HL-60 (cell line): ENCODE measurements around the gene LY86.

Source experiments
- DNase-seq, 2 experiments: peaks; one replicate each; pipeline ENCODE4 v3.0.0-alpha.2; 2010 to 2020; ENCODE audit warnings: low read depth in 1 of 2, low spot score in 1 of 2
- H3K27ac ChIP-seq: fragments of 250-450 bp; sonication (Bioruptor Pico); replicated peaks from 2 replicates; pipeline ENCODE4 v1.5.1; 2020; ENCODE audit warnings: mild to moderate bottlenecking, moderate library complexity
- H3K27me3 ChIP-seq: fragments of 250-450 bp; sonication (Bioruptor Pico); 2 replicates; pipeline ENCODE4 v1.5.1; 2021; ENCODE audit warnings: mild to moderate bottlenecking, moderate library complexity; ENCODE audit not compliant: insufficient read depth, poor library complexity, severe bottlenecking
- H3K4me3 ChIP-seq: replicated peaks from 2 replicates; pipeline ENCODE4 v1.5.1; 2011; ENCODE audit warnings: mild to moderate bottlenecking, control low read depth, low read length; ENCODE audit not compliant: insufficient read depth
- GABPA ChIP-seq: IDR thresholded peaks from 2 replicates; pipeline ENCODE4 v1.6.1; 2012; ENCODE audit warnings: low read depth
- POLR2AphosphoS5 ChIP-seq: IDR thresholded peaks from 2 replicates; pipeline ENCODE4 v1.6.1; 2012; ENCODE audit warnings: low read depth
- SPI1 ChIP-seq: IDR thresholded peaks from 2 replicates; pipeline ENCODE4 v1.6.1; 2012; ENCODE audit warnings: low read depth, mild to moderate bottlenecking, borderline replicate concordance
- TF ChIP-seq, protein P1 (sequence below): IDR thresholded peaks from one replicate; pipeline ENCODE4 v1.5.1; 2011; ENCODE audit warnings: low read length, control low read depth, inconsistent platforms; ENCODE audit not compliant: insufficient read depth
- TF ChIP-seq, protein P2 (sequence below): IDR thresholded peaks from 2 replicates; pipeline ENCODE4 v1.6.1; 2012; ENCODE audit warnings: low read depth; ENCODE audit not compliant: insufficient replicate concordance

The LY86 gene

DNA sequence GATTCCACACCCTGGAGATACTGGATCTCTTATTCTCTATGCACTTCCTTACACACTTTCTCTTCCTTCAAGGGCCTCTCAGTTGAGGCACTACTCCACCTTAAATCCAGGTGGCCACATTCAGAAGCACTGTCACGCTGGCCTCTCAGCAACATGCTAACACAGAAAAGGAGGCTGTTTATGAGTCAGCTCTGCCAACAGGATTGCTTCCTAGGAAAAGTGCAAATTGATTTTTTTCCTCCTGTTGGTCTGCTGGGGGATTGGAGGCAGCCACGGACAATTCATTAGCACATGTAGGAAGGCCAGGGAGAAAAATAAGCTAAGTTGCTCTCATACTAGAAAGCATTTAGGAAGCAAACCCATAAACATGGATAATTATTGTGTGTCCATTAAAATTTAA is 20.9 kb downstream of the LY86 start:
- no peak for TF ChIP-seq SPI1
- TF ChIP-seq, protein P1, sequence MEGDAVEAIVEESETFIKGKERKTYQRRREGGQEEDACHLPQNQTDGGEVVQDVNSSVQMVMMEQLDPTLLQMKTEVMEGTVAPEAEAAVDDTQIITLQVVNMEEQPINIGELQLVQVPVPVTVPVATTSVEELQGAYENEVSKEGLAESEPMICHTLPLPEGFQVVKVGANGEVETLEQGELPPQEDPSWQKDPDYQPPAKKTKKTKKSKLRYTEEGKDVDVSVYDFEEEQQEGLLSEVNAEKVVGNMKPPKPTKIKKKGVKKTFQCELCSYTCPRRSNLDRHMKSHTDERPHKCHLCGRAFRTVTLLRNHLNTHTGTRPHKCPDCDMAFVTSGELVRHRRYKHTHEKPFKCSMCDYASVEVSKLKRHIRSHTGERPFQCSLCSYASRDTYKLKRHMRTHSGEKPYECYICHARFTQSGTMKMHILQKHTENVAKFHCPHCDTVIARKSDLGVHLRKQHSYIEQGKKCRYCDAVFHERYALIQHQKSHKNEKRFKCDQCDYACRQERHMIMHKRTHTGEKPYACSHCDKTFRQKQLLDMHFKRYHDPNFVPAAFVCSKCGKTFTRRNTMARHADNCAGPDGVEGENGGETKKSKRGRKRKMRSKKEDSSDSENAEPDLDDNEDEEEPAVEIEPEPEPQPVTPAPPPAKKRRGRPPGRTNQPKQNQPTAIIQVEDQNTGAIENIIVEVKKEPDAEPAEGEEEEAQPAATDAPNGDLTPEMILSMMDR: no peak
- TF ChIP-seq POLR2AphosphoS5: no peak
- no peak for TF ChIP-seq GABPA
- TF ChIP-seq, protein P2, sequence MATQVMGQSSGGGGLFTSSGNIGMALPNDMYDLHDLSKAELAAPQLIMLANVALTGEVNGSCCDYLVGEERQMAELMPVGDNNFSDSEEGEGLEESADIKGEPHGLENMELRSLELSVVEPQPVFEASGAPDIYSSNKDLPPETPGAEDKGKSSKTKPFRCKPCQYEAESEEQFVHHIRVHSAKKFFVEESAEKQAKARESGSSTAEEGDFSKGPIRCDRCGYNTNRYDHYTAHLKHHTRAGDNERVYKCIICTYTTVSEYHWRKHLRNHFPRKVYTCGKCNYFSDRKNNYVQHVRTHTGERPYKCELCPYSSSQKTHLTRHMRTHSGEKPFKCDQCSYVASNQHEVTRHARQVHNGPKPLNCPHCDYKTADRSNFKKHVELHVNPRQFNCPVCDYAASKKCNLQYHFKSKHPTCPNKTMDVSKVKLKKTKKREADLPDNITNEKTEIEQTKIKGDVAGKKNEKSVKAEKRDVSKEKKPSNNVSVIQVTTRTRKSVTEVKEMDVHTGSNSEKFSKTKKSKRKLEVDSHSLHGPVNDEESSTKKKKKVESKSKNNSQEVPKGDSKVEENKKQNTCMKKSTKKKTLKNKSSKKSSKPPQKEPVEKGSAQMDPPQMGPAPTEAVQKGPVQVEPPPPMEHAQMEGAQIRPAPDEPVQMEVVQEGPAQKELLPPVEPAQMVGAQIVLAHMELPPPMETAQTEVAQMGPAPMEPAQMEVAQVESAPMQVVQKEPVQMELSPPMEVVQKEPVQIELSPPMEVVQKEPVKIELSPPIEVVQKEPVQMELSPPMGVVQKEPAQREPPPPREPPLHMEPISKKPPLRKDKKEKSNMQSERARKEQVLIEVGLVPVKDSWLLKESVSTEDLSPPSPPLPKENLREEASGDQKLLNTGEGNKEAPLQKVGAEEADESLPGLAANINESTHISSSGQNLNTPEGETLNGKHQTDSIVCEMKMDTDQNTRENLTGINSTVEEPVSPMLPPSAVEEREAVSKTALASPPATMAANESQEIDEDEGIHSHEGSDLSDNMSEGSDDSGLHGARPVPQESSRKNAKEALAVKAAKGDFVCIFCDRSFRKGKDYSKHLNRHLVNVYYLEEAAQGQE: no peak
- no peak for DNase-seq
- H3K27ac ChIP-seq: no peak overlapping the region
- no peaks in the 10 kb centered on the region for H3K27me3 ChIP-seq
- H3K4me3 ChIP-seq: no peak overlapping the region

DNA sequence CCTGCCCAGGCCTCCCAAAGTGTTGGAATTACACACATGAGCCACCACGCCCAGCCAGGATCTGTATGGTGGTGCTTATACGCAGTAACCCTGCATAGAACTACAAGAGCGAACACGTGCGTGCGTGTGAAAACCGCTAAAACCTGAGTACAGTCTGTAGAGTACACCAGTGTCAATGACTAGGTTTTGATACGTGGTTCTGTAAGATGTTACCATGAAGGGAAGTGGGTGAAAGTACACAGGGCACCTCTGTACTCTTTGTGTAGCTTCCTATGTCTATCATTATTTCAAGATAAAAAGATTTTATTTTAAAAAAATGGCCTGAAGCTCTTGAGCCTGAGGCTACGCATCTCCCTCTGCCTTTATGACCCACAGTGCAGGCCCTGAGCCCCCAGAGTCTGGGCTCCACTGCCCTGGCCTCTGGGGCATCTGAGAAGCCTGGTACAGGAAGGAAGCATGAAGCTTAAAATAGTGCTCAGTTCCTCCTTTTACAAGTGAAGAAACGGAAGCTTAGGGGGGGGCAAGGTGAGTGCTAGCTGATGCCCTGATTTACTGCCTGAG is 21.6 kb downstream of the LY86 start:
- TF ChIP-seq, protein P2: no peak
- peak; percentile 81 for TF ChIP-seq SPI1
- H3K27ac ChIP-seq: no peak overlapping the region
- no peaks in the 10 kb centered on the region for H3K27me3 ChIP-seq
- no peak overlapping the region for H3K4me3 ChIP-seq
- peak in 1 of 2 experiments; percentile 63 for DNase-seq

DNA sequence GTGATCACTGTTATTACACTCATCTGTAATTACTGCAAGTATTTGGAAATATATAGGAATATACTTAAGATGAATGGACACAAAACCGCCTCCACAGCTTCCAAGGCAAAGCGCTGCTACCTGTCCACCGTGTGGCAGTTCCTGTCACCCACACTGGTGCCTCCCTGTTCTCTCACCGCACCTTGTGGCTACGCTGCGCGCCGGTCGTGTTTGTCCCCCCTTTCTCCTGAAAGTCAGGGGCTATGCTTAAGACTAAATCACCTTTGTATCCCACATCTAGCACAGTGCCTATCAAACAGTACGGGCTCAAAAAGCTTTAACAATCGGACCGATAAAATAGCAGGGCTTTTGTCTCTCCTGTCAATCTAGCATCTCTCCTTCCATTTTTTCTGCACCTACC is 23.0 kb downstream of the LY86 start:
- H3K27ac ChIP-seq: no peak overlapping the region
- no peak overlapping the region for H3K4me3 ChIP-seq
- TF ChIP-seq, protein P1: no peak
- no peak for TF ChIP-seq GABPA
- TF ChIP-seq, protein P2: no peak
- TF ChIP-seq POLR2AphosphoS5: no peak
- no peak for TF ChIP-seq SPI1
- no peak for DNase-seq
- no peaks in the 10 kb centered on the region for H3K27me3 ChIP-seq

DNA sequence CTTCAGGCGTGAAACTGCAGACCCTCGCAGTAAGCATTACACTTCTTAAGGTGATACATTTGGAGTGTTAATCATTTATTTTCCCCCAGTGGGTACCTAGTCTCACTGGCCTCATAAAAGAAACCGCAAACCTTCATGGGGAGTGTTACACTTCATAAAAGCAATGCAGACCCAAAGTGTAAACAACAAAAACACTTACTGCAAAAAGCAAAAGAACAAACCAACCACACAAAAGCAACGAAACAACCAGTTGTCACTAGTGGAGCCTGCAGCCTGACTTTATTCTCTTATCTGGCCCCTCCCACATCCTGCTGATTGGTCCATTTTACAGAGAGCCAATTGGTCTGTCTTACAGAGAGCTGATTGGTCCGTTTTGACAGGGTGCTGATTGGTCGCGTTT is 23.8 kb downstream of the LY86 start:
- no peak for DNase-seq
- TF ChIP-seq GABPA (no peak), SPI1 (no peak), POLR2AphosphoS5 (no peak)
- TF ChIP-seq, protein P1: no peak
- TF ChIP-seq, protein P2: no peak
- no peak overlapping the region for H3K27ac ChIP-seq
- no peaks in the 10 kb centered on the region for H3K27me3 ChIP-seq
- no peak overlapping the region for H3K4me3 ChIP-seq
